Small intestine (tissue), 7 donors: ENCODE results near the gene CYB5D1. TPM values are rescaled to one million over a fixed set of nuclear protein-coding genes. Genes with fewer than 3 reads are reported as not detected.

Source experiments
- DNase-seq, 2 donors: peaks; one replicate each; pipeline versions ENCODE4 v3.0.0 to v3.0.0-alpha.2; 2013
- FAIRE-seq: peaks from 2 replicates; lab custom pipeline; 2012; peaks lifted over from hg19 to GRCh38; lab: Jason Lieb, UNC
- H3K27ac ChIP-seq, 3 donors: one replicate each; pipeline ENCODE4 v1.5.1; 2013; ENCODE audit warnings: low read length in 2 of 3, mild to moderate bottlenecking in 2 of 3, control low read depth in 1 of 3, inconsistent platforms in 1 of 3, low read depth in 1 of 3, moderate library complexity in 1 of 3
- H3K27me3 ChIP-seq, 3 donors: one replicate each; pipeline ENCODE4 v1.6.1; 2013; ENCODE audit warnings: low read length in 3 of 3, inconsistent platforms in 1 of 3; ENCODE audit not compliant: control insufficient read depth in 3 of 3, insufficient read depth in 3 of 3
- H3K36me3 ChIP-seq, 3 donors: one replicate each; pipeline ENCODE4 v1.6.1; 2013; ENCODE audit warnings: low read length in 3 of 3, inconsistent platforms in 1 of 3, low read depth in 1 of 3, mild to moderate bottlenecking in 1 of 3, moderate library complexity in 1 of 3; ENCODE audit not compliant: control insufficient read depth in 3 of 3, insufficient read depth in 2 of 3
- H3K4me1 ChIP-seq, 3 donors: one replicate each; pipeline ENCODE4 v1.6.1; 2013; ENCODE audit warnings: low read length in 2 of 3, inconsistent platforms in 1 of 3, low read depth in 1 of 3, mild to moderate bottlenecking in 1 of 3, moderate library complexity in 1 of 3; ENCODE audit not compliant: control insufficient read depth in 3 of 3, insufficient read depth in 2 of 3
- H3K4me3 ChIP-seq, 3 donors: one replicate each; pipeline ENCODE4 v1.5.1; 2013; ENCODE audit warnings: low read length in 3 of 3, control low read depth in 1 of 3, inconsistent platforms in 1 of 3, low read depth in 1 of 3, mild to moderate bottlenecking in 1 of 3, moderate library complexity in 1 of 3
- H3K9me3 ChIP-seq, 2 donors: one replicate each; pipeline ENCODE4 v1.6.1; 2013; ENCODE audit warnings: low read depth in 1 of 2, low read length in 1 of 2; ENCODE audit not compliant: control insufficient read depth in 2 of 2, insufficient read depth in 1 of 2
- WGBS, 3 donors: extraction: QIAGEN DNeasy Blood & Tissue Kit; methylation state at CpG; one replicate each; pipeline ENCODE4 v1.1.7; 2013; 5-methylcytosine and 5-hydroxymethylcytosine counted together
- polyA plus RNA-seq, 4 donors: library from polyadenylated mRNA; stranded (reverse) in 3 of 4; unstranded in 1 of 4; fragments of 200-250 nt in 3 of 4; fragments of 120-200 nt in 1 of 4; gene quantifications; one replicate each; pipeline versions ENCODE4 v1.2.1 to v1.2.3, GENCODE V29; 2013
- donor health status: healthy with polysubstance abuse.
- donor health status: control.
- donor health status: control.
- donor health status: Bipolar disorder and iron deficiency.
- donor health status: healthy.

Gene CYB5D1
- polyA plus RNA-seq, 4 donors, result 4.9 to 13.0 (median 6.4) TPM

DNA sequence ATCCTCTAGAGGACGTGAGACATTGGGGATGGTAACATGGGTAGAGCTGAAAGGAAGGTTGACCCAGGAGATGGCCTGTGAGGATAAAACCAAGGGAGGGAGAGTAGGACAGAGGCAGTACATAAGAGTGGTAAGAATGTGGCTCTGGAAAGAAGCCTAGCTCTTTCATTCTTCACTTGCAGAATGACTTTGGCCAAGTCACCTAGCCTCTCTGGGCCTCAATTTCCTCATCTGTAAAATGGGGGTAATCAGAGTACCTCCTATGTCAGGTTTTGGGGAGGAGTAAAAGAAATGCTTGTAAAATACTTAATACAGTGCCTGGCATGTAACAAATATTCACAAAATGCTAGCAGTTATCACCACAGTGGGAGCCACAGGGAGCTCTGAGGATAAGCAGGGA is 16.9 kb upstream of the CYB5D1 start:
- FAIRE-seq (no peak), DNase-seq (no peak)
- WGBS, 3 donors, result 42 to 51% (median 47%) methylated on average over 1 of the region's 1 CpG
- Histone ChIP-seq H3K27me3 (no peaks in the 10 kb centered on the region), H3K4me3 (peak overlapping the region in 2 of 3 donors; percentile 71 to 84), H3K36me3 (peaks cover 0 to 14% (median 1%) of the 10 kb centered on the region in 3 donors), H3K4me1 (peaks cover 4 to 63% (median 20%) of the 10 kb centered on the region in 3 donors), H3K27ac (peak overlapping the region; percentile 94 to 99 (median 96)), H3K9me3 (no peaks in the 10 kb centered on the region)

DNA sequence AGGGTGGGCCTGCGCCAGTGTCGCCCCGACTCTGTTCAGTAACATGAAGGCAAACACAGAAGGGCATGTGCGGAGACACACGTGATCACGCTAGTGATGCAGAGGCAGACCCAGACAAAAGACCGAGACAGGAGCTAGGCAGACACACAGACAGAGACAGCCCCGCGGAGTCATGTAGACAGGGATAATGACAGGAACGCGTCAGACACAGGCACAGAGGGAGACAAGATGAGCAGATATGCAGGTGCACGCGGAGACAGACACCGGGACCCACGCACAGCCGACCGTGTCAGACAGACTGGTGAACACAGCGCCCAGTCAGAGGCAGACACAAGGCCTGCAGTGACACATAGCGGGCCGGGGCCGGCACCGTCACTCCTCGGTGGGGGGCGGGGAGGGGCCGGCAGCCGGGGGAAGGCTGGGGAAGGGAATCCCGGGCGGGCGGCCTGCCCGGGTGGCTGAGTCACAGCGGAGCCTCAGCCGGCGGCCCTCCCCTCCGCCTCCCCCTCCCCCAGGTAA is 16.3 kb upstream of the CYB5D1 start:
- H3K9me3 ChIP-seq, result no peaks in the 10 kb centered on the region
- peak; percentile 80 to 88 for DNase-seq
- 1 to 3% (median 3%) methylated on average over 26 to 34 of the region's 34 CpGs for WGBS, 3 donors
- H3K27ac ChIP-seq, result peak overlapping the region; percentile 94 to 99 (median 96)
- FAIRE-seq, result no peak
- peak overlapping the region; percentile 62 to 84 (median 71) for H3K4me3 ChIP-seq
- H3K36me3 ChIP-seq, result peaks cover 2 to 20% (median 6%) of the 10 kb centered on the region in 3 donors
- H3K27me3 ChIP-seq, result no peaks in the 10 kb centered on the region
- H3K4me1 ChIP-seq, result peaks cover 4 to 59% (median 20%) of the 10 kb centered on the region in 3 donors

DNA sequence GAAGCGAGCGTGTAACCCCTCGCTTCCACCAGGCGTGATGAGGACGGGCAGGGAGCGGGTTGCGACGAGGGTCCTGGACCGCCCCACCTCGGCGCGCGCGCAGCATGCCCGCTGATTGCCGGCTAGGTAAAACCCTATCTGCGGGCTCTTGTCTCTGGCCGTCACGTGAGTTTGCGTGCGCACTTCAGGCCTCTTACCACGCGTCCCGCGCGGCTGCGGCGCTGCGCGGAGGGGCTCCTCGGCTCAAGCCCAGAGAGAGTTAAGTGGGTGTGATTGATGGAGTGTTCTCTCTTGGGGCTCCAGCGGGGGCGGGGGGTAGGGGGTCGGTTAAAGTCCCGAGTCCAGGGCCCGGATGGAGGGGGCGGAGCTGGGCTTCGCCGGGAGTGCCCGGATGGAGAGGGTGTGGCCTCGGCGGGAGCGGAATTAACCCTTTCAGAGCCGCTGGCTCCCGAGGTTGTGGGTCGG is 15.9 kb upstream of the CYB5D1 start:
- Histone ChIP-seq H3K4me1 (peaks cover 4 to 54% (median 19%) of the 10 kb centered on the region in 3 donors), H3K4me3 (peak overlapping the region; percentile 62 to 84 (median 71)), H3K36me3 (peaks cover 6 to 25% (median 9%) of the 10 kb centered on the region in 3 donors), H3K9me3 (no peaks in the 10 kb centered on the region), H3K27me3 (no peaks in the 10 kb centered on the region), H3K27ac (peak overlapping the region; percentile 94 to 99 (median 96))
- 0 to 1% (median 1%) methylated on average over 40 to 46 of the region's 46 CpGs for WGBS, 3 donors
- FAIRE-seq (no peak), DNase-seq (peak; percentile 90 to 97)

DNA sequence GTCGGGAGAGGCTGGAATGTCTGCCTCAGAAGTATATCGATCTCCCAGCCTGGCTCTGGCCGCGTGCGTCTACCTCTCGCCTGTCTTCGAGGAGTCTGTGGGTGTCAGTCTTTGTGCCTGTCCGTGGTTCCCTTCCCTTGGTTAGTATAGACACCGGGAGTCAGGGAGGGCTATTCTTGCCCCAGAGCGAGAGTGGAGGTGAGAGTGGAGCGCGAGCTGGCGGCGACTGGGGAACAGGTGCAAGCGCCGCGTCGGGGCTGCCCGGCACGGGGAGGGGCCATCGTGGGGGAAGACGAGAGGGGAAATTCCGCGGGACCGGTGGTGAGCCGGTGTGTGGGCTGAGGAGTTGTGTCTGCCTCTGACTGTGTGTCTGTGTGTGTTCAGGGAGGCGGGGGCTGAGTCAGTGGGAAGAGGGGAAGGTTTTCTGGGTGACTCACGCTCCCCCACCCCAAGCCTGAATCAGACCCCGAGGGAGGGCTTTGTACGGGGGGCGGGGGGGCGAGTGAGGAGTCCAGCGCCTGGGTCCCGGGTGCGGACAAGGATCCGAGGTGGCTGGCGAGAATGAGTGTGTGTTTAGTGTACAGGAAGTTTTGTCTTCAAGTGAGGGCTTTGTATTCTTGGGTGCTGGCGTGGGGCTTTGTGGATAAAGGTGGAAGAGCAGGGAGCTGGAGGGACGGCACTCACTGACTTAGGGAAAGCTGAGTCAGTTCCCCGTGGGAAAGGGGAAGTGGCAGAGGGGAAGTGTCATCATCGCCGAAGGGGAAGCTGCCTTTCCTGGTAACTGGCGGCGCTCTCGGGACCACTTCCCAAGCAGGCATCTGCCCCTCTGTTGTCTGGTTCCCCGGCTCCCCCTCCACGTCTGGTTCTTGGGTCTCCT is 15.2 kb upstream of the CYB5D1 start:
- 0 to 1% (median 1%) methylated on average over 45 to 47 of the region's 47 CpGs for WGBS, 3 donors
- DNase-seq, result peak; percentile 79 to 81
- no peaks in the 10 kb centered on the region for H3K27me3 ChIP-seq
- no peaks in the 10 kb centered on the region for H3K9me3 ChIP-seq
- peak overlapping the region; percentile 62 to 84 (median 71) for H3K4me3 ChIP-seq
- peaks cover 9 to 31% (median 10%) of the 10 kb centered on the region in 3 donors for H3K36me3 ChIP-seq
- H3K4me1 ChIP-seq, result peaks cover 4 to 48% (median 16%) of the 10 kb centered on the region in 3 donors
- FAIRE-seq, result no peak
- peak overlapping the region; percentile 94 to 99 (median 96) for H3K27ac ChIP-seq

DNA sequence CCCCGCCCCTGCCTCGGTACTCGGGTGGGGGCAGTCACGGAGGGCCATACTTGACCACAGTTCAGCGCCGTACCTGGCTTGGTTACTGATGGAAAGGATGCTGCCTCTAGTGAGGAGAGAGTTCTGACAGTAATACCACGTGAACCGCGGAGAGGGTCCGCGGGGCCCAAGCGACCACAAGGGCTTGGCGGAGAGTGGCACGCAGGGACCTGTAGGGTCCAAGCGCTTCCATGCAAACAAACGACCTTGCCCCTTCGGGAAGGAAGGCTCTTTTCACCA is 14.6 kb upstream of the CYB5D1 start:
- no peak for FAIRE-seq
- H3K27ac ChIP-seq, result peak overlapping the region; percentile 94 to 99 (median 96)
- H3K27me3 ChIP-seq, result no peaks in the 10 kb centered on the region
- DNase-seq, result no peak
- peaks cover 9 to 36% (median 10%) of the 10 kb centered on the region in 3 donors for H3K36me3 ChIP-seq
- peaks cover 4 to 44% (median 14%) of the 10 kb centered on the region in 3 donors for H3K4me1 ChIP-seq
- peak overlapping the region; percentile 62 to 84 (median 71) for H3K4me3 ChIP-seq
- H3K9me3 ChIP-seq, result no peaks in the 10 kb centered on the region
- WGBS, 3 donors, result 0 to 1% (median 0%) methylated on average over 17 of the region's 17 CpGs

DNA sequence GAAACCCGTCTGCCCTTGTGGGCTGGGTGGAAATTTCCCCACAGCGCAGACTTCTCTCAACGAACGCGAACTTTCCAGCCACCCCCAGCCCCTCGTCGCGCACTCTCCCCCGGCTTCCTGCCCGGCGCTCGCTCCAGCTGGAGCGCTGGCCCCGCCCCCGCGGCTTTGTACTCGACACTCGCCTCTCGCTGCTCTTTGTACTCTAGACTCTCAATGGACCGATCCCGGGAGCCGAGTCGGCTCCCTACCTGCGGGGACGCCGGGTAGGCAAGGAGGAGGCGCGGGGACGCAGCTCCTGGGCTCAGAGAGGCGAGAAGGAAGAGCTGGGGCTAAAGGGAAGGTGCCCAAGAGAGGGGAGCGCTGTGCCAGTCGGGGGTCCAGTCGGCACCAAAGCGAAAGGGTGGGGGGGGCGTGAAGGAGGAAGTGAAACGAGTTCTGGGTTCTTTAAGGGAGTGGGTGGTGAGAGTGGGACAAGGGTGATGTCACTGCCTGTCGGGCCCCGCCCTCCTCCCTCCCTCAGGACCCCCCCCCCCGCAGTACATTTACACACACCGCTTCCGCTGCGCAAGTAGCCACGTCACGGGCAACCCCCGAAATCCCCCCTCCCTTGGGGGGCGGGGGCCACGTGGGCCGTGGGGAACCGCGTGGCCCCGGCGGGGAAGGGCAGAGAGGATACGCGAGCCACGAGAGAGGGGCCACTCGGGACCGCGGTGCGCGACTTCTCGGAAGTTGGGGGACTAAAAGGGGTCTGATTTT is 14.1 kb upstream of the CYB5D1 start:
- peak; percentile 93 to 97 for DNase-seq
- Histone ChIP-seq H3K9me3 (no peaks in the 10 kb centered on the region), H3K4me1 (peaks cover 4 to 41% (median 14%) of the 10 kb centered on the region in 3 donors), H3K36me3 (peaks cover 10 to 41% (median 11%) of the 10 kb centered on the region in 3 donors), H3K27me3 (no peaks in the 10 kb centered on the region), H3K4me3 (peak overlapping the region; percentile 62 to 84 (median 71)), H3K27ac (peak overlapping the region; percentile 94 to 99 (median 96))
- WGBS, 3 donors, result 0 to 1% (median 0%) methylated on average over 44 to 61 of the region's 61 CpGs
- FAIRE-seq, result no peak

DNA sequence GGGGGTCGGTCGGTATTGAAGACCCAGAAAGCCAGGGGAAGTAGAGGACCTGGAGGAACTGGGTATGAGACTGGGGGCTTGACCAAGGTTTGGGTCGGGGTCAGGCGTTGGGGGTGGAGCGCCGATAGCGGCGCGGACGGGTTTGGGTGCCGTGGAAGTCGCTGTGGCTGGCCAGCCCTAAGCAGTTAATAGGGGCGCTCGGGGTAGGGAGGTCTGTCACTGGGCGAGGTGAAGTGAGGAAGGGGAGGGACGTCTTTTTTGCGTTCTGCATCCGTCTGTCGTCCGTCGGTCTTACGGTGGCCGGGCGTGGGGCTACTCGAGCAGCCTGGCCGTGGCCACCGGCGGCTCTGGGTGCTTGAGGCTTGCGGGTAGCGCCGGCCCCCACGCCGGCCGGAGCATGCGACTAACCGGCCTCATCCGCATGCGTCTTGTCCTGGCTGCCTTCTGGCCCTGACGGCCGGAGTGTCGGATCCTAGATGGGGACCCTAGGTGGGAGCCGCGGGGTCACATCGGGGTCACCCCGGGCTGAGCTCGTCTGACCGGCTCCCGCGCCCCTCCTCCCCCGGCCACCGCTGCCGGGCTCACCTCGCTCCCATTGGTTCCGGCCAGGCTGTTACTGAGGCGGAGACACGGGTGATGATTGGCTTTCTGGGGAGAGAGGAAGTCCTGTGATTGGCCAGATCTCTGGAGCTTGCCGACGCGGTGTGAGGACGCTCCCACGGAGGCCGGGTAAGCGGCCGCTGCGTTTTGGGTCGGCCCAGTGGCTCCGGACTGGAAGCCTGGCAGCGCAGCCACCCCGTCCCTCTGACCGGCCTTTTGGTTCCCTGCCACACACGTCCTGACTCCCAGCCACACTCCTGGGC is 13.3 kb upstream of the CYB5D1 start:
- peak; percentile 95 to 97 for DNase-seq
- FAIRE-seq, result no peak
- Histone ChIP-seq H3K9me3 (no peaks in the 10 kb centered on the region), H3K27ac (peak overlapping the region; percentile 94 to 99 (median 96)), H3K27me3 (no peaks in the 10 kb centered on the region), H3K4me1 (peaks cover 4 to 33% (median 14%) of the 10 kb centered on the region in 3 donors), H3K36me3 (peaks cover 10 to 50% (median 15%) of the 10 kb centered on the region in 3 donors), H3K4me3 (peak overlapping the region; percentile 62 to 84 (median 71))
- 0% methylated on average over 62 to 71 of the region's 71 CpGs for WGBS, 3 donors
